Kasumi-1 (cell line): Measurements from ENCODE around the gene ZNF100.
"Not testable (repeated sequence)": the region's sequence is repeated elsewhere in the genome, so short reads cannot be mapped to it uniquely, and the experiment has no call there.

ENCODE experiments used
- DNase-seq, 2 experiments: peaks; one replicate each; lab custom pipeline; 2025; lab: John Stamatoyannopoulos, UW

The ZNF100 gene

DNA sequence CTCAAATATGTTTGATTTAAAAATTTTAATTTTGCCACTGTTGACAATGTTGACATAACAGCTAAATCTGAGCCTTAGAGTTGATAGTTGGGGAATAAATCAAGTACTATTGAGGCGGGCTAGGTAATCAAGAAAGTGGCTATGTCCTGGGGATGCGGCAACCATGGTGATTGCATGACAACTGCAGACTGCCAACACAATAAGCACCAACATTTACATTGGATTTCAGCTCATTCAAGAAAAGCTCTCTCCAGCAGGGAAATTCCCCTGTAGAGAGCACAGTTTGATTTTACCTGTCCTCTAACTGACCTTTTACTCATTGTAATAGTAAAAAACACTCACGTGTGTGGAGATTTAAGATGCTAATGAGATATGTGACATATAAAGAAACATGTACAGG, 63.1 kb downstream of the ZNF100 start:
- no peak for DNase-seq

DNA sequence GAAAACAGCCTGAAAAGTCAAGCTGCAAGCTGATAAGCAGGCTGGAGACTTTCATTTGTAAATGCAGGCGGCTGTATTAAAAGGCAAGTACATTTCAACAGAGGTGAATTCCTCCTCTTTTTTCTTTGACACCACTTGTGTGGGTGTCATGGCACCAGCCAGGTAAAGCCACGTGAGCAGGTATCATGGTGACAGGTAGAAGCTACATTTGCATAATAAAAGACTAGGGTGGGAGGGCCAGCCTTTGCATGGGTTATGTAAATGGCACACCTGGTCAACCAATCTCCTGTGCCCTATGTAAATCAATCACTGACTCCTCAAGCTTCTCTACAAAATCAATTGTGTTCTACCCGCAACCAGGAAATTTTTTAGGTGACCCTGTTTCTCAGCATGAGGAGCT, 68.2 kb downstream of the ZNF100 start:
- no peak for DNase-seq

DNA sequence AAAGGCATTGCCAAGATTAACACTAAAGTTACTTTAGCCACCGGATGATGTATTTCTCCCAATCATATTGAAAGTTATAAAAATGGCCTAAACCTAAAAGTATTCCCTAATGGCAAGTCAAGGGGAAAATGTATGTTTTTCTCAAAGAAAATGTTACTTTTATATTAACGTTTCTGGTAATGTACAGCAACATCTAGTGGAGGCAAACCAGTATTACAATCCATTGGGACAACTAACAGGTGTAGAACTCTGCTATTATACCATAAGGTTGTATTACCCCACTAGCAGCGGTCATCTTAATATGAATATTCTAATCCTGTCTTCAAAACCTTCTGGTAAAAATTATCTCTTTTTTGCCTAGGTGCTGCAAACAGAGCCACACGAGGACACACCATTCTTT, 69.2 kb downstream of the ZNF100 start:
- DNase-seq = peak; percentile 33 to 38

DNA sequence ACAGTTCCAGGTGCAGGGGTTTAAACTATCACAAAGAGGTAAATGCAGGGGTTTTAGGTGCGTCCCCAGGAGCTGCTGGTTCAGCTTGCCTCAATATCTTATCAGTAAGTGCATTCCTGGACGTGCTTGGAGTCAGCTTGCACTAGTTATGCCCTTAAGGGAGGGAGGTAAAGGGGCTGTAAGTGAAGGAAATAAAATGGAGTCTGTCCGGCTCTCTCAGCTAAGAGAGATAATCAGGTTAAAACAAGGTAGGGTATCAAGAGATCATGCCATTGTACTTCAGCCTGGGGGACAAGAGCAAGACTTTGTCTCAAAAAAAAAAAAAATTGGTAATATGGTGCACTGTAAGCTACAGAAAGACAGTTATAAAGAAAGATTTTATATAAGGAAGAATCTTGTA, 69.7 kb downstream of the ZNF100 start:
- no peak for DNase-seq

DNA sequence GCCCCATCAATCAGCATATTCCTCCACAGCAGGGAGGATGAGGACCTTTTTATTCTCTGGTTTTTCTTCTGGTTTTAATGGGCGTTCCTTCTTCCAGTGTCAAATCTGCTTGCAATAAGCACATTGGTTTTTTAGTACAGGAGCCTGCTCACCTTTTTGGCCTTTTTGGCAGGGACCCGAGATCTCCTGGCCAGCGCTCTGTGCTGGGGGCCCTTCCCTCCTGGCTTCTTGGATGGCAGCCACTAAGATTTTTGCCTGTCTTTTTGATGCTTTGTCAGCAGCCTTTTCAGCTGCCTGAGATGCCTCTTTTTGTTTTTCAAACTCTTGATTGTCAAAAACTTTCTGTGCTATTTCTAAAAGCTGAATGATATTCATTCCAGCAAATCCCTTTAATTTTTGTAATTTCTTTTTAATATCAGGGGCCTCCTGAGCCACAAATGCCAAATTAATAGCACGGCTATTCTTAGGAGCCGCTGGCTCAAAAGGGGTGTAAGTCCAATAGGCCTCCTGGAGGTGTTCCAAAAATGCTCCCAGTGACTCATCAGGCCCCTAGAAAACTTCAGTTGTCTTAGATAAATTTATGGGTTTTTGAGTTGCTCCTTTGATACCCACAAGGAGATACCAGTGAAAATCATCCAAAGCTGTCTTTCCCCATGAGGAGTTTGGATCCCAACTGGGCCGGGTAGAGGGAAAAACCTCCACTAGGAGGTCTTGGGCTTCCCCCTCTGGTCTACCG, 73.0 kb downstream of the ZNF100 start:
- DNase-seq = no peak

DNA sequence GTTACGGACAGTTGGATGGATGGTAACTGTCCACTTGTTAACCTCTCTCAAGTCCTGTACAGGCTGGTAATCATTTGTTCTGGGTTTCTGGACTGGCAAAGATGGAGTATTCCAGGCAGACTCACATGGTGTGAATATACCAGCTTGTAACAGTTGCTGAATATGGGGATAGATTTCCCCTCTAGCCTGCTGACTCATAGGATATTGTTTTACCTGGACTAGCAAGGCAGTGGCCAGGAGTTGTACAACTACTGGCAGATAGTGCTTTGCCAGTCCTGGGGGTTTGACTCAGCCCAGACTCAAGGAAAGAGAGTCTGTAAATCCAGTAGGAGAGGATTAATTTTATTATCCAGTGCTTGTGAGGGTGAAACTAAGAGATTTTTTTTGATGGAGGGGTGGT, 74.0 kb downstream of the ZNF100 start:
- no peak for DNase-seq

DNA sequence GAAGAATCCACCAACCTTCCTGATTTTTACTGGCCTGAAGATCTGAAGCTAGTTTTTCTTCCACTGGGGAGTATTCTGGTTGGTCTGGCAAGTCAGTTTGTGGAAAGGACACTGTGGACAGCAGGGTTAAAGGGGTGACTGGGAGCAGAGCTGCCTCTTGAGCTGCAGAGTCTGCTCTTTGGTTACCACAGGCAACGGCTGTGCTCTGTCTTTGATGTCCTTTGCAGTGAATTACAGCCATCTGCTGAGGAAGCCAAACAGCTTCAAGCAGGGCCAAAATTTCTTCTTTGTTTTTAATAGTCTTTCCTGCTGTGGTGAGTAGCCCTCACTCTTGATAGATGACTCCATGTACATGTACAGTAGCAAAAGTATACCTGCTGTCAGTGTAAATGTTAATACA, 75.7 kb downstream of the ZNF100 start:
- no peak for DNase-seq

DNA sequence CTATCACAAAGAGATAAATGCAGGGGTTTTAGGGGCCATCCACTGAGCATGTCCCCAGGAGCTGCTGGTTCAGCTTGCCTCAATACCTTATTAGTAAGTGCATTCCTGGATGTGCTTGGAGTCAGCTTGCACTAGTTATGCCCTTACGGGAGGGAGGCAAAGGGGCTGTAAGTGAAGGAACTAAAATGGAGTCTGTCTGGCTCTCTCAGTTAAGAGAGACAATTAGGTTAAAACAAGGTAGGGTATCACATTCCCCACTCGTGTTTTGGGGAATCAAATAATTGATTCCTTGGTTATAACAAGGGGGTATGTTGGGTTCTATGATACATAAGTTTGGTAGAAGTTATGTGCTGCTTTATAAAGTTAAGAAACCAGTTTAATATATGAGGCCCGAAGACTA, 78.9 kb downstream of the ZNF100 start:
- no peak for DNase-seq

DNA sequence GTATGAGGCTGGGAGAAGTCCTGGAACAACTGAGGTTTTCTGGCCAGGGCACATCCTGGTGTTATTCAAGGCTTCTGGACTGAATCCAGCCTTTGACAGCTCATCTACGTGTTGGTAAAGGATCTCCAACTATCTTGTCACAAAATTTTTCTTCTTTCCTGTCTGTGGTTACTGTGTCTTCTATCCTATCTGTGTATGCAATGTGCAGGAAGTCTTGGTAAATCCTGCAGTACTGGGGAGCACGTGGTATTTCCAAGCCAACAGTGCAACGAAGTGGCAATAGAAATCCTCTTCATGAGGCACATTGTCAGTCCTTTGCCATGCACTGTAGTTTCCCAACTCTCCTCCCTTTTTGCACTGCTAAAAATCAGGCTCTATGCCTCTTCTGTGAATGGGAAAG, 86.7 kb downstream of the ZNF100 start:
- peak; percentile 65 to 69 for DNase-seq

DNA sequence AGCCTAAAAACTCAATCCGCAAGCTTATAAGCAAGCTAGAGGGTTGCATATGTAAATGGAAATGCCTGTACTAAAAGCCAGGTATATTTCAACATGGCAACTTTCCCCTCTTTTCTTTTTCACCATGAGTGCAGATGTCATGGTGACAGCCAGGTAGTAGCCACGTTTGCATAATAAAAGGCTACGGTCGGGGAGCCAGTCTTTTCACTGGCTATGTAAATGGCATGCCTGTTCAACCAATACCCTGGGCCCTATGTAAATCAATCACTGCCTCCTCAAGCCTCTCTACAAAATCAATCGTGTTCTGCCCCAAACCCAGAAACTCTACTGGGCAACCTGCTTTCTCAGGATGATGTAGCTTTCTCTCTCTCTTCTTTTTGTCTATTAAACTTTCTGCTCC, 87.4 kb downstream of the ZNF100 start:
- DNase-seq = no peak

DNA sequence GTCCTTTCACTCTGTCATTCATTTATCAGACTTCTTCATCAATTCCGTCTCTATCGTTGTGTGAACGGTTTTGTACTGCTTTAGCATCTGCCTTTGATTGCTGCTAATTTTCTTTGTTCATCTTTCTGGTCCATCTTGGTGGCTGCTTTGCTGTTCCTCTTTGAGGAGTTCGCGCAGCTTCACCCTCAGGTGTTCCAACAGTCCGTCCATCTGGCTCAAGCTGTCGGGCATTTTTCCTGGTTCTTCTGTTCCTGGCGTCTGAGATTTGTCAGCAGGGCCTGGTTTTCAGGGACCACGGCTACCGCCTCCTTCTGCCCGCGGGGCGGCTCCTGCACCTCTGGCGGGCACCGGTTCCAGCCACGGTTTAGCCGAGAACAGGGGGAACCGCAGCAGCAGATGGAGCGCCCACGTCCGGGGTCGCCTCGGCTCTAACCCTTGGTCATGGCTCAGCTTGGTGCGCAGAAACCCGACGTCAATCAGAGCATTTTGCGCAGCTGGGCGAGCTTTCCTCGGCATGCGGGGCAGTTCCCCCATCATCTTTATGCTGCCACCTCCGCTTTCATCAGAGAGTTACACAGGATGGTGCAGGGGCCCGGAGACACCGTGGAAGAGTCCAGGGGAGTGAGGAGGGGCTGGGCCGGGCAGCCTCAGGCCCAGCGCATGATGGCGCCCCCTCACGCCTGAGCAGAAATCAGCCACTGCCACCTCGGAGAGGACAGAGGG, 89.5 kb downstream of the ZNF100 start:
- DNase-seq = no peak

DNA sequence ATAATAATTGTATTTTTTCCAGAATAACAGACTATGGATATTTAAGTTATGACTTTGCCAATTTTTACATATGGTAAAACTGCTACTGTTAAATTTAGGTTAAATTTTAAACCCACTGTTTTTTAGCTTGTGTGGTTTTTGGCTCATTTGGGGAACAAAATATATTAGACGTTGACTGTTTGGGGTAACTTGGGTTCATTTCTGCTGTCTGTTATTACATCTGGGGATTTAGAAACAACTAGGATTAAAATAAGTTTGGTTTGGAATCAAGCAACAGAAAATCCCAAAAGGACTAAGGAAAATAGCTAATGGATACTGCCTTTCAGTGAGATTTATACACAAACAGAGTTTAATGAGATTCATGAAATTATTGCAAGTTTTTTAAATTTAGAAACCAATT, 92.9 kb downstream of the ZNF100 start:
- no peak for DNase-seq

DNA sequence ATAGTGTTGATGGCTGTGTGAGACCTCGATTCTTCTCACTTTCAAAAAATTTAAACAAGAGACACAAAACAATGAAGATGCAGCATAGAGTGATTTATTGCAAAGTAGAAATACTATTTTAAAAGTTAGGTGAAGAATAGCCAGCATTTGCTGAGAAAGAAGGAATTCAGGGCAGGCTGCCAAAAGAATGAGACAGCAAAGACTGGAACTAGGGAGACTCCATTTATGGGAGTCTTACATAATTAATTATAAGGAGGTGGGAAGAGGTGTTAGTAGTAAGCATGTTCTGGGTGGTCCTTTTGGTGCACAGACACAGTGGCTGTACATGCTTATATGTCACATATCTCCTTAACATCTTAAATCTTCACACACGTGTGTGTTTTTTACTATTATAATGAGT, 93.9 kb downstream of the ZNF100 start:
- not testable (repeated sequence) for DNase-seq
